IgD-negative memory B cell (primary cell): ENCODE measurements around the gene UCP1. TPM values are rescaled to one million over a fixed set of nuclear protein-coding genes. Genes with fewer than 3 reads are reported as not detected.

Experiments used
- H3K27ac Mint-ChIP-seq, 3 donors: one replicate each; pipeline ENCODE4 v1.8.0; 2020 to 2022; ENCODE audit warnings: mild to moderate bottlenecking in 3 of 3, mixed read lengths in 3 of 3, moderate library complexity in 1 of 3
- H3K27me3 Mint-ChIP-seq: one replicate; pipeline ENCODE4 v1.8.0; 2021; ENCODE audit warnings: mixed read lengths
- H3K36me3 Mint-ChIP-seq: one replicate; pipeline ENCODE4 v1.8.0; 2020; ENCODE audit warnings: mild to moderate bottlenecking, mixed read lengths
- H3K4me1 Mint-ChIP-seq, 3 donors: one replicate each; pipeline ENCODE4 v1.8.0; 2020 to 2022; ENCODE audit warnings: mixed read lengths in 3 of 3, mild to moderate bottlenecking in 1 of 3
- H3K4me3 Mint-ChIP-seq, 4 donors: one replicate each; pipeline ENCODE4 v1.8.0; 2020 to 2022; ENCODE audit warnings: mild to moderate bottlenecking in 4 of 4, mixed read lengths in 4 of 4, moderate library complexity in 3 of 4
- H3K9me3 Mint-ChIP-seq, 3 donors: one replicate each; pipeline ENCODE4 v1.8.0; 2020 to 2021; ENCODE audit warnings: mixed read lengths in 3 of 3, mild to moderate bottlenecking in 1 of 3
- polyA plus RNA-seq: library from polyadenylated mRNA; unstranded; fragments of 300-500 nt; fragmentation: Illumina TruSeq; gene quantifications from one replicate; pipeline ENCODE4 v1.2.3, GENCODE V29; 2021

UCP1 gene
- not detected for polyA plus RNA-seq

GRCh38 chr4:140568507-140569306, at the start of gene UCP1:
UCP1 (minus strand) TSS chr4:140568961; CDS start chr4:140568729, 232 bp downstream.
- peaks cover 63% of the 10 kb centered on the region for H3K27me3 Mint-ChIP-seq

GRCh38 chr4:140617499-140618248, 48.9 kb upstream of the UCP1 start:
- Mint-ChIP-seq H3K27me3 (no peaks in the 10 kb centered on the region), H3K9me3 (no peaks in the 10 kb centered on the region), H3K4me3 (no peak overlapping the region), H3K36me3 (no peaks in the 10 kb centered on the region), H3K4me1 (peaks cover 2 to 4% (median 2%) of the 10 kb centered on the region in 3 donors), H3K27ac (peak overlapping the region in 1 of 3 donors; percentile 86)

More at GRCh38 chr4:140568507-140569306, at the start of gene UCP1:
- peaks cover 2% of the 10 kb centered on the region for H3K36me3 Mint-ChIP-seq
- H3K9me3 Mint-ChIP-seq = peaks cover 1 to 14% (median 12%) of the 10 kb centered on the region in 3 donors
- H3K4me1 Mint-ChIP-seq = peaks cover 7 to 21% (median 16%) of the 10 kb centered on the region in 3 donors
- H3K4me3 Mint-ChIP-seq = peak within 1 kb of the TSS; percentile 30 to 89 (median 80)
- H3K27ac Mint-ChIP-seq = no peak within 1 kb of the TSS

- Mint-ChIP-seq H3K27me3 (no peaks in the 10 kb centered on the region), H3K36me3 (no peaks in the 10 kb centered on the region), H3K27ac (no peak overlapping the region), H3K4me3 (no peak overlapping the region), H3K9me3 (no peaks in the 10 kb centered on the region), H3K4me1 (peaks cover 5 to 11% (median 8%) of the 10 kb centered on the region in 3 donors)
Measured at GRCh38 chr4:140615451-140615850, 46.7 kb upstream of the UCP1 start.

GRCh38 chr4:140612357-140612756, 43.6 kb upstream of the UCP1 start:
- Mint-ChIP-seq H3K27me3 (no peaks in the 10 kb centered on the region), H3K27ac (no peak overlapping the region), H3K9me3 (no peaks in the 10 kb centered on the region), H3K4me3 (no peak overlapping the region), H3K4me1 (peaks cover 5 to 15% (median 10%) of the 10 kb centered on the region in 3 donors), H3K36me3 (no peaks in the 10 kb centered on the region)

GRCh38 chr4:140611854-140612253, 43.1 kb upstream of the UCP1 start:
- Mint-ChIP-seq H3K9me3 (no peaks in the 10 kb centered on the region), H3K4me3 (no peak overlapping the region), H3K4me1 (peaks cover 5 to 15% (median 10%) of the 10 kb centered on the region in 3 donors), H3K27ac (no peak overlapping the region), H3K36me3 (no peaks in the 10 kb centered on the region), H3K27me3 (peaks cover 3% of the 10 kb centered on the region)

GRCh38 chr4:140609548-140610425, 41.0 kb upstream of the UCP1 start:
- Mint-ChIP-seq H3K9me3 (no peaks in the 10 kb centered on the region), H3K4me1 (peaks cover 5 to 15% (median 10%) of the 10 kb centered on the region in 3 donors), H3K36me3 (no peaks in the 10 kb centered on the region), H3K27me3 (peaks cover 5% of the 10 kb centered on the region), H3K4me3 (no peak overlapping the region), H3K27ac (peak overlapping the region in 1 of 3 donors; percentile 43)

- Mint-ChIP-seq H3K27me3 (peaks cover 9% of the 10 kb centered on the region), H3K27ac (no peak overlapping the region), H3K4me3 (no peak overlapping the region), H3K36me3 (no peaks in the 10 kb centered on the region), H3K9me3 (no peaks in the 10 kb centered on the region), H3K4me1 (peaks cover 5 to 13% (median 10%) of the 10 kb centered on the region in 3 donors)
Measured at GRCh38 chr4:140607852-140608251, 39.1 kb upstream of the UCP1 start.

- peaks cover 12% of the 10 kb centered on the region for H3K27me3 Mint-ChIP-seq
- no peaks in the 10 kb centered on the region for H3K36me3 Mint-ChIP-seq
- H3K9me3 Mint-ChIP-seq = no peaks in the 10 kb centered on the region
- H3K4me1 Mint-ChIP-seq = no peaks in the 10 kb centered on the region
- H3K27ac Mint-ChIP-seq = no peak overlapping the region
- H3K4me3 Mint-ChIP-seq = no peak overlapping the region
Measured at GRCh38 chr4:140604544-140604943, 35.8 kb upstream of the UCP1 start.

GRCh38 chr4:140603286-140603685, 34.5 kb upstream of the UCP1 start:
- no peaks in the 10 kb centered on the region for H3K4me1 Mint-ChIP-seq
- H3K4me3 Mint-ChIP-seq = no peak overlapping the region
- H3K27ac Mint-ChIP-seq = no peak overlapping the region
- H3K27me3 Mint-ChIP-seq = peaks cover 13% of the 10 kb centered on the region
- H3K36me3 Mint-ChIP-seq = no peaks in the 10 kb centered on the region
- no peaks in the 10 kb centered on the region for H3K9me3 Mint-ChIP-seq

- no peak overlapping the region for H3K4me3 Mint-ChIP-seq
- no peaks in the 10 kb centered on the region for H3K4me1 Mint-ChIP-seq
- peaks cover 13% of the 10 kb centered on the region for H3K27me3 Mint-ChIP-seq
- H3K36me3 Mint-ChIP-seq = no peaks in the 10 kb centered on the region
- no peak overlapping the region for H3K27ac Mint-ChIP-seq
- H3K9me3 Mint-ChIP-seq = no peaks in the 10 kb centered on the region
Measured at GRCh38 chr4:140602714-140603113, 34.0 kb upstream of the UCP1 start.

GRCh38 chr4:140600408-140600807, 31.6 kb upstream of the UCP1 start:
- H3K4me3 Mint-ChIP-seq = no peak overlapping the region
- H3K4me1 Mint-ChIP-seq = no peaks in the 10 kb centered on the region
- no peaks in the 10 kb centered on the region for H3K9me3 Mint-ChIP-seq
- H3K27ac Mint-ChIP-seq = no peak overlapping the region
- peaks cover 8% of the 10 kb centered on the region for H3K27me3 Mint-ChIP-seq
- H3K36me3 Mint-ChIP-seq = no peaks in the 10 kb centered on the region

- no peak overlapping the region for H3K4me3 Mint-ChIP-seq
- H3K4me1 Mint-ChIP-seq = no peaks in the 10 kb centered on the region
- H3K9me3 Mint-ChIP-seq = peaks cover 0 to 2% (median 0%) of the 10 kb centered on the region in 3 donors
- H3K27ac Mint-ChIP-seq = no peak overlapping the region
- H3K36me3 Mint-ChIP-seq = no peaks in the 10 kb centered on the region
- H3K27me3 Mint-ChIP-seq = peaks cover 16% of the 10 kb centered on the region
Measured at GRCh38 chr4:140595065-140595464, 26.3 kb upstream of the UCP1 start.

- Mint-ChIP-seq H3K9me3 (peaks cover 0 to 3% (median 3%) of the 10 kb centered on the region in 3 donors), H3K4me3 (no peak overlapping the region), H3K27ac (no peak overlapping the region), H3K4me1 (no peaks in the 10 kb centered on the region), H3K36me3 (no peaks in the 10 kb centered on the region), H3K27me3 (peaks cover 9% of the 10 kb centered on the region)
Measured at GRCh38 chr4:140584439-140584838, 15.7 kb upstream of the UCP1 start.

- Mint-ChIP-seq H3K27ac (no peak overlapping the region), H3K4me3 (no peak overlapping the region), H3K9me3 (peaks cover 1 to 3% (median 3%) of the 10 kb centered on the region in 3 donors), H3K4me1 (peaks cover 0 to 2% (median 0%) of the 10 kb centered on the region in 3 donors), H3K36me3 (no peaks in the 10 kb centered on the region), H3K27me3 (peaks cover 29% of the 10 kb centered on the region)
Measured at GRCh38 chr4:140581078-140581477, 12.3 kb upstream of the UCP1 start.
